IPS DF 6.9 (cell line): ENCODE results near the gene CWC25.
A peak's percentile ranks its signal among the peaks of the same experiment; 100 is the strongest.

Experiments
- DNase-seq: peaks from one replicate; pipeline ENCODE4 v3.0.0-alpha.2; 2013; ENCODE audit warnings: low read depth, low spot score
- H3K27ac ChIP-seq: one replicate; pipeline ENCODE4 v1.5.1; 2013; ENCODE audit warnings: low read length, control low read depth
- H3K27me3 ChIP-seq: 2 replicates; pipeline ENCODE4 v1.6.1; 2013; ENCODE audit warnings: mild to moderate bottlenecking, low read length; ENCODE audit not compliant: control insufficient read depth, insufficient read depth
- H3K36me3 ChIP-seq: 2 replicates; pipeline ENCODE4 v1.6.1; 2013; ENCODE audit warnings: low read length; ENCODE audit not compliant: control insufficient read depth, insufficient read depth
- H3K4me1 ChIP-seq: 2 replicates; pipeline ENCODE4 v1.6.1; 2013; ENCODE audit warnings: low read length; ENCODE audit not compliant: control insufficient read depth, insufficient read depth
- H3K4me3 ChIP-seq: 2 replicates; pipeline ENCODE4 v1.5.1; 2013; ENCODE audit warnings: mild to moderate bottlenecking, low read length
- H3K9me3 ChIP-seq: 2 replicates; pipeline ENCODE4 v1.6.1; 2013; ENCODE audit warnings: low read length, inconsistent platforms; ENCODE audit not compliant: control insufficient read depth, insufficient read depth
- WGBS: extraction: QIAGEN DNeasy Blood & Tissue Kit; methylation state at CpG from one replicate; pipeline ENCODE4 v1.1.7; 2013; ENCODE audit warnings: mixed read lengths, missing lambda C conversion rate; ENCODE audit not compliant: insufficient read length, insufficient coverage; 5-methylcytosine and 5-hydroxymethylcytosine counted together

The CWC25 gene

DNA sequence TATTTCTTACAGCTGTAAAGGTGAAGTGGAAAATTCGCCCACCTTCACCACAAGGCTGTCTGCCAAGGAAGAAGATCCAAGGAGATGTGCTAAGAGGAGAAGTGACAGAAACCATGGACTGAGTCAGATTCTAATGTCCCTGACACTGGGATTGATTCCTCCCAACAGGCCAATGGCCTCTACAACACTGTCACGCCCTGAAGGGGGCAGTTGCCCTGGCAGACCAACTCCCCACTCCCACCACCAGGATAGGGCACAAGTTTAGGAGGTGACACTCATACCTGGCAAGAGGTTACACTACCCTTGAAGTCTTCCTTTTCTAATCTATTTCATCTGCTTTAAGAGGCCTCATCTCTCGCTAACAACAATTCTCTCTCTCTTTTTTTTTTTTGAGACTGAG lies 41.9 kb downstream of the CWC25 start:
- Histone ChIP-seq H3K4me1 (no peaks in the 10 kb centered on the region), H3K27ac (no peak overlapping the region), H3K27me3 (no peaks in the 10 kb centered on the region), H3K9me3 (no peaks in the 10 kb centered on the region), H3K4me3 (no peak overlapping the region), H3K36me3 (peaks cover 43% of the 10 kb centered on the region)
- WGBS: no CpG with 5 or more reads among the region's 3 CpGs
- DNase-seq: no peak

DNA sequence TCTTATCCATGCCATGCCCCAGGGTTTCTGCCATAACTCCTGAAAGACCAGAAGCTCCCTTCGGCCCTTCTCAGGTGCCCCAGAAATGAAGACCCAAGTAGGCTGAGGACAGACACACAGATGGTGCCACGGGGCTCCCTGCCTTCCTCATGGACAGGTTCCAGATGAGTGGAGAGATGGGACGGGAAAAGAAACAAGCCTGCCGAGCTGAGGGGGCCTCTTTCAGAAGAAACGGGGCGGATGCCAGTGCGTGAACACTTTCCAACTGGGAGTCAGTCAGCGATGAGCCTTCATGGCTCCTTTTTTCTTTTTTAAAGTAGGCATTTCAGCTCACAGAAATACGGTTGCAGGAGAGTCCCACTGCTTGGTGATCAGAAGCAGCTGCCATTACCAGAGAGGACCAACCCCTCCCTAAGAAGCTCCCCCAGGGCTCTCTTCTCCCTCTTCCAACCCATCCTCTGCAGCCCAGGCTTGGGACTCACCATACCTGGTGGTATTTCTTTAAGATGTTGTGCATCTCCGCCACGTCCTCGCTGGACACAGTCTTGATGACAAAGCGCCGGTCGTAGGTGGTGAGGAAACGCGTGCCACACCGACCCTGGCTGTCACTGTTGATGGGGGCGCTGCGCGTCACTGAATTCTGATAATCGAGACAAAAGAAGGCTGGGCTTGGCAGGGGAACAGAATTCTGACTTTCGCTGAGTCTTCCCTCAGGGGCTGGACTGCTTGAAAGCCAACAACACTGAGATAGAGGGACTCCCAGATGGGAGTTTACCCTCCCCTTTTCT lies 45.0 kb downstream of the CWC25 start:
- Histone ChIP-seq H3K27ac (no peak overlapping the region), H3K27me3 (no peaks in the 10 kb centered on the region), H3K4me3 (no peak overlapping the region), H3K4me1 (no peaks in the 10 kb centered on the region), H3K9me3 (no peaks in the 10 kb centered on the region), H3K36me3 (peaks cover 49% of the 10 kb centered on the region)
- no CpG with 5 or more reads among the region's 23 CpGs for WGBS
- DNase-seq: no peak

GRCh38 chr17:38777641-38778250 lies 47.4 kb downstream of the CWC25 start:
- no peak for DNase-seq
- no peak overlapping the region for H3K27ac ChIP-seq
- H3K27me3 ChIP-seq: no peaks in the 10 kb centered on the region
- H3K36me3 ChIP-seq: peaks cover 50% of the 10 kb centered on the region
- no peaks in the 10 kb centered on the region for H3K9me3 ChIP-seq
- WGBS: no CpG with 5 or more reads among the region's 7 CpGs
- no peak overlapping the region for H3K4me3 ChIP-seq
- H3K4me1 ChIP-seq: no peaks in the 10 kb centered on the region

DNA sequence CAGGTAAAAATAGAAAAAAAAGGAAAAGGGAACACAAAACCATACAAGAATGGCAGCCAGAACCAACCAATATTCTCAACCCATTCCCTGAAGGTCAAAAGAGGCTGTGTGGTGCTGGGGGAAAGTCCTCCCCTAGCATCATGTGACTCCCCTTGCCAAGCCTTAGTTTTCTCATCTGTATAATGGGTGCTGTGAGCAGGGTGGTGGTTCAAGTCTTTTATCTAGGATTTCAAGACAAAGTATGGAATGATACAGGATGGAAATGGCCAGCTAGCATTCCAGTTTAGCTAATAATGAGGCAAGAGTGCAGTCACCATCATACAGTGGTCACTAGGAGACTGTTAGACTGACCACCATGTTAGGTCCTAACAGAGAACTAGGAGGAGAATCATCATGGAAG lies 51.9 kb downstream of the CWC25 start:
- Histone ChIP-seq H3K9me3 (no peaks in the 10 kb centered on the region), H3K27ac (no peak overlapping the region), H3K36me3 (peaks cover 41% of the 10 kb centered on the region), H3K27me3 (no peaks in the 10 kb centered on the region), H3K4me1 (no peaks in the 10 kb centered on the region), H3K4me3 (no peak overlapping the region)
- no peak for DNase-seq

- no peaks in the 10 kb centered on the region for H3K9me3 ChIP-seq
- H3K27ac ChIP-seq: no peak overlapping the region
- WGBS: no CpG with 5 or more reads among the region's 6 CpGs
- DNase-seq: no peak
- H3K4me3 ChIP-seq: no peak overlapping the region
- no peaks in the 10 kb centered on the region for H3K27me3 ChIP-seq
- no peaks in the 10 kb centered on the region for H3K4me1 ChIP-seq
- H3K36me3 ChIP-seq: peaks cover 21% of the 10 kb centered on the region
These were observed 56.7 kb downstream of the CWC25 start for GRCh38 chr17:38768417-38768816.

DNA sequence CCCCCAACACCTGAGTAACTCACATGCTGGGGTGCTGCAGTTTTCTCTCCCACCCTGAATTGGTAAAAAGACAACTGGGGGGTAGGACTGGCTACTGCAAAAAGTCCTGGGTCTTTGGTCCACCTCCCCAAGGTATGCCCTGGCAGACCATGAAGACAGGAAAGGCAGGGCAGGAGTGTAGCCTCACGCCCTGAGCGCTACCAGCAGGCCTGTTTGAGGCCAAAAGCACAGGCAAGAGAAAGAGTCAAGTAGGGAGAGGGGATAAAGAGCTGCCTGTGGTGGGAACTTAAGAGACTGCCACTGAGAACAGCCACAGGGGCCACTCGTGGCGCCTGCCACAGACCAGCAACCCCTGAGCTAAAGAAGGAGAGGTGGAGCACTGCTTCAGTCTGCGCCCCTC lies 58.8 kb downstream of the CWC25 start:
- Histone ChIP-seq H3K27me3 (no peaks in the 10 kb centered on the region), H3K27ac (no peak overlapping the region), H3K4me1 (no peaks in the 10 kb centered on the region), H3K4me3 (no peak overlapping the region), H3K36me3 (peaks cover 30% of the 10 kb centered on the region), H3K9me3 (no peaks in the 10 kb centered on the region)
- DNase-seq: no peak
- no CpG with 5 or more reads among the region's 5 CpGs for WGBS

DNA sequence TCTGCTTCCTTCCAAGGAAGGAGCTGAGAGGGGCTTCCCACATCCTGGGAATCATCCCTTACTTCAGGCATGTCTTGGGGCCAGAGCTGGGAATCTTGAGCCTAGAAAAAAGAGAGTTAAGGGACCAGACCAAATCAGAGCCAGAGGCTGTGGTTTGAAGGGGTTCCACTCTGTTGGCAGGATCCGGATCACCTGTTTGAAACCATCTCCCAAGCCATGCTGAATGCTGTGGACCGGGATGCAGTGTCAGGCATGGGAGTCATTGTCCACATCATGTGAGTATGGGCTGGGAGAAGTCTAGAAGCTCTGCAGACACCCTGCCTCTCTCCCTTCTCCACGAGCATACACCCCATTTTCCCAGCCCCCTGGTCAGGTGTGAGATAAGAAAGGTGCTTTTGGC lies 62.9 kb downstream of the CWC25 start:
- no peak overlapping the region for H3K4me3 ChIP-seq
- no peak overlapping the region for H3K27ac ChIP-seq
- no peak for DNase-seq
- no peaks in the 10 kb centered on the region for H3K27me3 ChIP-seq
- no CpG with 5 or more reads among the region's 3 CpGs for WGBS
- H3K36me3 ChIP-seq: peaks cover 22% of the 10 kb centered on the region; the same call in 1 of the 2 replicates
- no peaks in the 10 kb centered on the region for H3K9me3 ChIP-seq
- H3K4me1 ChIP-seq: no peaks in the 10 kb centered on the region

DNA sequence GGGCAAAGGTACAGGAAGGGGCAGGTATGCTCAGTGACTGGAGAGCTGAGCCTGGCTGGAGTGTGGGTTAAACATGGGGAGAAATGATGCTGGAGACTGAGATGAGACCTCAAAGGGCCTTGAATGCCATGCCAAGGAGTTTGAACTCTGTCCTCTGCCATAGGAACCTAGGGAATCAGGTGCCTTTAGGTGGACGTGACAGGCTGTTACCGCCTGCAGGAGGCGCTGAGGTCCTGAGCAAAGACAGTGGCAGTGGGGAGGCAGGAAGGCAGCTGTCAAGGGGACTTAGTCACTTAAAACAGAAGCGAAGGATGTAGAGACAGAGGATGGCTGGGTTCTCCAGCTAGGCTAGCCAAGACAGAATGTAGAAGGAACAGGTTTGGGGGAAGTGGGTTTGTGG lies 63.5 kb downstream of the CWC25 start:
- no peak for DNase-seq
- Histone ChIP-seq H3K27me3 (no peaks in the 10 kb centered on the region), H3K36me3 (peaks cover 22% of the 10 kb centered on the region; the same call in 1 of the 2 replicates)

DNA sequence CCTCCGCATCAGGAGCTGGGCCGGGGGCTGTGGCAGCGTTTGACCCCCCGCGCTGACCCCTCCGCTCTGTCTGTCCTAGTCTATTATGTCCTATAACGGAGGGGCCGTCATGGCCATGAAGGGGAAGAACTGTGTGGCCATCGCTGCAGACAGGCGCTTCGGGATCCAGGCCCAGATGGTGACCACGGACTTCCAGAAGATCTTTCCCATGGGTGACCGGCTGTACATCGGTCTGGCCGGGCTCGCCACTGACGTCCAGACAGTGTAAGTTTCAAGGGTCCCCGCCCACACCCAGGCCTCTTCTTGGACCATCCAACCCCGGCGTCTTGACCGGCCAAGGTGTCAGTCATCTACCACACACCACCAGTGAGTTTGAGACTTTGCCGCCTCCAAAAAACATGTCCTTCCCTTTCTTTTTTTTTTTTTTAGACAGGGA lies 72.0 kb downstream of the CWC25 start:
- peaks cover 8% of the 10 kb centered on the region; the same call in 1 of the 2 replicates for H3K36me3 ChIP-seq
- no peak for DNase-seq
- no peaks in the 10 kb centered on the region for H3K9me3 ChIP-seq
- H3K4me3 ChIP-seq: peak overlapping the region; percentile 67
- no peaks in the 10 kb centered on the region for H3K4me1 ChIP-seq
- WGBS: no CpG with 5 or more reads among the region's 22 CpGs
- no peak overlapping the region for H3K27ac ChIP-seq
- no peaks in the 10 kb centered on the region for H3K27me3 ChIP-seq

More for the DNA sequence above, 63.5 kb downstream of the CWC25 start:
- no peak overlapping the region for H3K27ac ChIP-seq
- no peaks in the 10 kb centered on the region for H3K9me3 ChIP-seq
- no CpG with 5 or more reads among the region's 4 CpGs for WGBS
- H3K4me3 ChIP-seq: no peak overlapping the region
- no peaks in the 10 kb centered on the region for H3K4me1 ChIP-seq

DNA sequence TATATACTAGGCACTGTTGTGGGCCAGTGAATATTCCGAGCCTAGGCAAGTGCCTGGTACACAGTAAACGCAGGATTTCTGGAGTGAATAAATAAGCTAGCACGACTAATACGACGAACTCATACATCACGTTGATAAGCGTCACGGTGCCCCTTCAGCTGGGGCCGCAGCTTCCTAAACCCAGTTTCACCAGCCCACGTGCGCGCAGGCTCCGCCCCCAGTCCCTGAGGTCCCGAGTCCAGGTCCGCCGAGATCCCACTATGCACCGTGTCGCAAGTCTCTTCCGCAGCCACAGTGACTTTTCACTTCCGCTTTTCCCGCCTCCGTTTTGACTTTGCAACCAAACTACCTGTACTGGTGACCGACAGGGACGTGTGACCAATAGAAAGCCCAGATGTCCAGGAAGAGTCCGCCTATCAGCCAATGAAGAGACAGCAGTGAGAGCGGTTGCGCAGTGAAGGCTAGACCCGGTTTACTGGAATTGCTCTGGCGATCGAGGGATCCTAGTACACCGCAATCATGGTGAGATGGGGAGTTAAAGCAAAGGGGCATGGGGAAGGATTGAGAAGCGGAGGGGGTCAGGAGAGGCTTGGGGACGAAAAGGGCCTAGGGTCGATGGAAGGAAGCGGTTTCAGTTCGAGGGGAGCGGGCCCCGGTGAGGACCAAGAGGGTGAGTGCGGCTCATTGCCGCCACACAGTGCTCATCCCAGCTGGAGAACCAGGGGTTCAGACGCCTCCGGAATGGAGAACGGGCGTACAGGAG lies 72.6 kb downstream of the CWC25 start, which contains the start of gene PSMB3:
TSS of gene PSMB3 (plus strand) at position 434 of the 763 bp plus-strand sequence. CDS start at position 520, 86 bp downstream.
- WGBS: no CpG with 5 or more reads among the region's 44 CpGs
- H3K36me3 ChIP-seq: peaks cover 8% of the 10 kb centered on the region; the same call in 1 of the 2 replicates

More for the DNA sequence above, 72.6 kb downstream of the CWC25 start, which contains the start of gene PSMB3:
- Histone ChIP-seq H3K4me1 (no peaks in the 10 kb centered on the region), H3K9me3 (no peaks in the 10 kb centered on the region), H3K27me3 (no peaks in the 10 kb centered on the region), H3K27ac (no peak within 1 kb of the TSS), H3K4me3 (peak within 1 kb of the TSS; percentile 67)
- peak; percentile 99 for DNase-seq
